Nephron (organoid): Measurements from ENCODE around the gene AKIRIN1.

ENCODE experiments used
- H3K27ac Mint-ChIP-seq, 3 experiments: 2 replicates each; pipeline ENCODE4 v1.8.0; 2020; ENCODE audit warnings: mixed read lengths in 3 of 3, mild to moderate bottlenecking in 2 of 3, moderate library complexity in 1 of 3
- H3K27me3 Mint-ChIP-seq: 2 replicates; pipeline ENCODE4 v1.8.0; 2021; ENCODE audit warnings: low read depth, mild to moderate bottlenecking, moderate library complexity, mixed read lengths
- H3K36me3 Mint-ChIP-seq: 2 replicates; pipeline ENCODE4 v1.8.0; 2020; ENCODE audit warnings: low read depth, mixed read lengths
- H3K4me1 Mint-ChIP-seq: 2 replicates; pipeline ENCODE4 v1.8.0; 2020; ENCODE audit warnings: mixed read lengths
- H3K4me3 Mint-ChIP-seq, 3 experiments: 2 replicates each; pipeline ENCODE4 v1.8.0; 2020; ENCODE audit warnings: mild to moderate bottlenecking in 3 of 3, mixed read lengths in 3 of 3, moderate library complexity in 2 of 3
- H3K9me3 Mint-ChIP-seq: 2 replicates; pipeline ENCODE4 v1.8.0; 2020; ENCODE audit warnings: mixed read lengths
- CTCF ChIP-seq, 3 experiments: fragments of 200-600 bp; sonication (generic); IDR thresholded peaks; one replicate each; pipeline ENCODE4 v1.5.0; 2021; ENCODE audit warnings: antibody characterized with exemption in 3 of 3; ENCODE audit not compliant: unreplicated experiment in 3 of 3

AKIRIN1 gene

GRCh38 chr1:39034114-39034654 lies 43.1 kb downstream of the AKIRIN1 start:
- Mint-ChIP-seq H3K36me3 (peaks cover 64% of the 10 kb centered on the region), H3K27ac (no peak overlapping the region), H3K4me1 (no peaks in the 10 kb centered on the region), H3K27me3 (peaks cover 3% of the 10 kb centered on the region), H3K9me3 (no peaks in the 10 kb centered on the region), H3K4me3 (no peak overlapping the region)
- TF ChIP-seq CTCF (IDR thresholded peaks at IDR 0.05; ENCODE audit: unreplicated experiment in 3 of 3) = no peak

- Mint-ChIP-seq H3K4me1 (no peaks in the 10 kb centered on the region), H3K4me3 (no peak overlapping the region), H3K9me3 (no peaks in the 10 kb centered on the region)
Measured at GRCh38 chr1:39036678-39037077, 45.6 kb downstream of the AKIRIN1 start.

GRCh38 chr1:39043513-39043912 lies 52.4 kb downstream of the AKIRIN1 start:
- H3K4me3 Mint-ChIP-seq = no peak overlapping the region
- H3K27me3 Mint-ChIP-seq = no peaks in the 10 kb centered on the region
- H3K9me3 Mint-ChIP-seq = no peaks in the 10 kb centered on the region
- no peak overlapping the region for H3K27ac Mint-ChIP-seq
- no peak for TF ChIP-seq CTCF (IDR thresholded peaks at IDR 0.05; ENCODE audit: unreplicated experiment in 3 of 3)
- no peaks in the 10 kb centered on the region for H3K4me1 Mint-ChIP-seq
- peaks cover 41% of the 10 kb centered on the region for H3K36me3 Mint-ChIP-seq

More at GRCh38 chr1:39036678-39037077, 45.6 kb downstream of the AKIRIN1 start:
- no peak for TF ChIP-seq CTCF (IDR thresholded peaks at IDR 0.05; ENCODE audit: unreplicated experiment in 3 of 3)
- Mint-ChIP-seq H3K27ac (no peak overlapping the region), H3K36me3 (peaks cover 58% of the 10 kb centered on the region), H3K27me3 (no peaks in the 10 kb centered on the region)

DNA sequence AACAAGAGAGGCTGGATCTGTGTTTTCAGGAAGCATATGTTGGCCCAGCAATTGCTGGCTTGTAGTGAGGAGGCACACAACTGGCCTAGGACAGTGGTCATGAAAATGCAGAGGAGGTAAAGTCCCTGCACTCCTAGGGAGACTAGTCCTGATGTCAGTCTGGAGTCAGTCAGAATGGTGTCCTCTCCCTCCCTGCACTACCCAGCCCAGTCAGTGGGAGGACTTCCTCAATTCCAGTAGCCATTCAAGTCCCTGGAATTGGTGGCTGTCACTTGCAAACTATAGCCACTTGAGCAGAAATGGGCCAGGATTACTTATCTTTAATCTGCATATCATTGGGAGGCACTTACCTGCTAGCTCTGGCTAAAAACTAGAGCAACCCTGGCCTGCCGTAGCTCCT lies 53.7 kb downstream of the AKIRIN1 start:
- H3K27me3 Mint-ChIP-seq = no peaks in the 10 kb centered on the region

DNA sequence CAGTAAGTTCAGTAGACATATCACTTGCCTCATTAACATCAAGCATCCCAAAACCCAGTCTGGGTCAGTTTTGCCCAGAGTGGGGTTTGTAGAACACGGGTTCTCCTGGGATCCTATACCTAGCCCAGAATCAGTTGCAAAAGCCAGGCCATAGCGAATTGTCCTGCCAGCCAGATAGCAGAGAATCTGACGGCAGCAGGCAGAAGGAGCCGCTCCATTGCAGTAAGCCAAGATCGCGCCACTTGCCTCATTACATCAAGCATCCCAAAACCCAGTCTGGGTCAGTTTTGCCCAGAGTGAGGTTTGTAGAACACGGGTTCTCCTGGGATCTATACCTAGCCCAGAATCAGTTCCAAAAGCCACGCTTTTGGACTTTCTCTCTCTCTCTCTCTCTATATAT lies 54.2 kb downstream of the AKIRIN1 start:
- TF ChIP-seq CTCF (IDR thresholded peaks at IDR 0.05; ENCODE audit: unreplicated experiment in 3 of 3) = no peak
- Mint-ChIP-seq H3K9me3 (no peaks in the 10 kb centered on the region), H3K4me3 (no peak overlapping the region), H3K27me3 (no peaks in the 10 kb centered on the region), H3K36me3 (peaks cover 40% of the 10 kb centered on the region), H3K27ac (no peak overlapping the region), H3K4me1 (no peaks in the 10 kb centered on the region)

More for the DNA sequence above, 53.7 kb downstream of the AKIRIN1 start:
- no peak overlapping the region for H3K4me3 Mint-ChIP-seq
- H3K4me1 Mint-ChIP-seq = no peaks in the 10 kb centered on the region
- peaks cover 38% of the 10 kb centered on the region for H3K36me3 Mint-ChIP-seq
- H3K27ac Mint-ChIP-seq = no peak overlapping the region
- TF ChIP-seq CTCF (IDR thresholded peaks at IDR 0.05; ENCODE audit: unreplicated experiment in 3 of 3) = no peak
- no peaks in the 10 kb centered on the region for H3K9me3 Mint-ChIP-seq

DNA sequence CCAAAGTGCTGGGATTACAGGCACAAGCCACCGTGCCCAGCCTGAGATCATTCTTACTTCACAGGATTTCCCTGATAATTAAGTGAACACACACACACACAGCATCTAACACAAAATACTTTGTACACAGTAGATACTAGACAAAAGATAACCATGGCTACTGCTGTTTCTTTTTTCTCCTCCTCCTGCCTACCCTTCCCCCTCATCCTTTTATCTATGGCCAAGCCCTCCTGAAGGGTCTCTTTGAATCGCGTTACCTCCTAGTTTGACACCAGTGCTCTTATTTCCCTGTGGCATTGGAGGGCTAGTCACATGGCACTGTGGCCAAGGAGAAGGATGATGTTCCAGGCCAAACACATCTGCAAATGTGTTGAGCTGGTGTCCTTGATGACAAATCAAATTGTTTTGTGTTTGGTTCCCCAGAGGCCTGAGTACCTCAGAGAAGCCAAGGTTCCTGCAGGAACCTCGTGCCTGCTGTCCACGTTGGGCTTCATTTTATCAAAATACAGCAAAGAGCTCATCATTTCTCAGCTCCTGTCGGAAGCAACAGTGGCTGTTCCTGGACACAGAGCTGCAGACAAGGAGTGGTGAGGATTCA lies 55.6 kb downstream of the AKIRIN1 start:
- no peaks in the 10 kb centered on the region for H3K27me3 Mint-ChIP-seq
- peaks cover 46% of the 10 kb centered on the region for H3K36me3 Mint-ChIP-seq
- no peaks in the 10 kb centered on the region for H3K4me1 Mint-ChIP-seq
- TF ChIP-seq CTCF (IDR thresholded peaks at IDR 0.05; ENCODE audit: unreplicated experiment in 3 of 3) = no peak
- H3K27ac Mint-ChIP-seq = no peak overlapping the region
- no peaks in the 10 kb centered on the region for H3K9me3 Mint-ChIP-seq
- H3K4me3 Mint-ChIP-seq = no peak overlapping the region
